Measurements from ENCODE around the gene RAD50. TPM values are rescaled to one million over a fixed set of nuclear protein-coding genes. Genes with fewer than 3 reads are reported as not detected.
"Not testable (repeated sequence)": the region's sequence is repeated elsewhere in the genome, so short reads cannot be mapped to it uniquely, and the experiment has no call there.

RAD50 gene
- total and polyA plus RNA-seq, 8 donors, result 5.9 to 21.1 (median 16.2) TPM

DNA sequence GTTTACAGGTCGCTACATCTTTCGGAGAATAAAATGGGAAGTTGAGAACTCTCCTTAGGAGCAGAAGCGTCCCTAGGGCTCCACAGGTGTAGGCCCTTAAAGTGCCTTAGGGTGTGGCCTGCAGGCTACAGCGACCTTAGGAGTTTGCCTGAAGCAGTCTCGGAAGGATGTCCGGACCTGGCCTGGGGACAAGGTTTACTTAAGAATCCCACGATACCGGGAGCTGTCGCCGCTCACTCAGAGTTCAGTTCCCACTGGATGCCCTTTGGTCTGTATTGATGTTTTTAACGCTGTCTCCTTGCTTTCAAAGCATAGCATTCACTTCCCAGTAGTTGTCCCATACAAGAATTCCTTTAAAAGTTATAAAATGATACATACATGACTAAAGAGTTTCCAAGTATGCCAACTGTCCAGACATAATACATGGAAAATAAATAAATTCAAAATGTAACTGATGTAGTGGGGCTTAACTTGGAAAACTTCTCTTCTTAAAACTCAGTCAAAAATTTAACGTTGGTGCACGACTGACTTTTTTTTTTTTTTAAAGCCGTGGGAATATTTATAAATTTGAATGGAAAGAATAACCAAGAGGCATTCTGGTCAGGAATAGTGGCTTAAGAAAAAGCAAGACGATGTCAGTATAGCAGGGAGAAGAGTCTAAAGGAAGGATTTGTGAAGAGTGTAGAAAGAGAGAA lies 848 bp downstream of the RAD50 start:
- H3K4me1 ChIP-seq, result peaks cover 0 to 15% (median 0%) of the 10 kb centered on the region in 3 donors
- peak in 5 of 6 donors; percentile 13 to 61 (median 32) for DNase-seq
- WGBS, 2 donors, result 4 to 5% methylated on average over 15 of the region's 15 CpGs
- intact Hi-C loops (cut with DNase I), result no loop called here
- no peaks in the 10 kb centered on the region for H3K27me3 ChIP-seq
- TF ChIP-seq, protein P1, sequence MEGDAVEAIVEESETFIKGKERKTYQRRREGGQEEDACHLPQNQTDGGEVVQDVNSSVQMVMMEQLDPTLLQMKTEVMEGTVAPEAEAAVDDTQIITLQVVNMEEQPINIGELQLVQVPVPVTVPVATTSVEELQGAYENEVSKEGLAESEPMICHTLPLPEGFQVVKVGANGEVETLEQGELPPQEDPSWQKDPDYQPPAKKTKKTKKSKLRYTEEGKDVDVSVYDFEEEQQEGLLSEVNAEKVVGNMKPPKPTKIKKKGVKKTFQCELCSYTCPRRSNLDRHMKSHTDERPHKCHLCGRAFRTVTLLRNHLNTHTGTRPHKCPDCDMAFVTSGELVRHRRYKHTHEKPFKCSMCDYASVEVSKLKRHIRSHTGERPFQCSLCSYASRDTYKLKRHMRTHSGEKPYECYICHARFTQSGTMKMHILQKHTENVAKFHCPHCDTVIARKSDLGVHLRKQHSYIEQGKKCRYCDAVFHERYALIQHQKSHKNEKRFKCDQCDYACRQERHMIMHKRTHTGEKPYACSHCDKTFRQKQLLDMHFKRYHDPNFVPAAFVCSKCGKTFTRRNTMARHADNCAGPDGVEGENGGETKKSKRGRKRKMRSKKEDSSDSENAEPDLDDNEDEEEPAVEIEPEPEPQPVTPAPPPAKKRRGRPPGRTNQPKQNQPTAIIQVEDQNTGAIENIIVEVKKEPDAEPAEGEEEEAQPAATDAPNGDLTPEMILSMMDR (IDR thresholded peaks at IDR 0.05), result no peak
- H3K27ac ChIP-seq, result peak overlapping the region in 3 of 4 donors; percentile 74 to 82 (median 78)
- ATAC-seq, result peak; percentile 65 to 82 (median 72)
- H3K36me3 ChIP-seq, result no peaks in the 10 kb centered on the region
- H3K9me3 ChIP-seq, result no peaks in the 10 kb centered on the region
- FAIRE-seq, result no peak
- H3K4me3 ChIP-seq, result peak overlapping the region; percentile 44 to 88 (median 74)

DNA sequence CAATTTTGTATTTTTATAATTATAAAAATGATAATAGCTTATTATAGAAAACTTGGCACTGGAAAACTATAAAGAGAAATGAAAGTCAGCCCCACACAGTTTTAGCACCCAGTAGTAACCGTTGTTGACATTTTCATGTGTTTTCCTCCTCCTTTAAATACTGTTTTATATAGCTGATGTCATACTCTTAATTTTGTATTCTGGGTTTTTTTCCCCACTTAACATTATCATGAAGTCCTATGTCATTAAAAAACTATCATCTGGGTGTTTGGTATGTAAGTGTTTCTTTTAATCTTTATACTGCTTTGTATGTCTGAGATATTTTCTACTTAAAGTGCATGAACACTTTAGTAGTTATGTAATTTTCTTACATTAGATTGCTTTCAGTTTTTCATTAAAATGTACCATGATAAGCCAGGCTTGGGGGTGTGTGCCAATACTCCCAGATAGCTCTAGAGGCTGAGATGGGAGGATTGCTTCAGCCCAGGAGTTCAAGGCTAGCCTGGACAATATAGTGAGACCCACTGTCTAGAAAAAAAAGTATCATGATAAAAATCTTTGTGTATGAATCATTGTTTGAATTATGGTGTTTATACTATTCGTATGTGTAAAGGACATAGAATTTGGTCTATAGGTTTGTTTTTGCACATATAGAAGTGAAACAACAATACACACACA lies 2.7 kb downstream of the RAD50 start:
- intact Hi-C loops (cut with DNase I), result no loop called here
- H3K9me3 ChIP-seq, result no peaks in the 10 kb centered on the region
- 88 to 90% methylated on average over 2 of the region's 2 CpGs for WGBS, 2 donors
- H3K4me3 ChIP-seq, result no peak overlapping the region
- DNase-seq (no peak), ATAC-seq (no peak), FAIRE-seq (no peak)
- H3K27me3 ChIP-seq, result no peaks in the 10 kb centered on the region
- peaks cover 0 to 15% (median 0%) of the 10 kb centered on the region in 3 donors for H3K4me1 ChIP-seq
- TF ChIP-seq, protein P1 (IDR thresholded peaks at IDR 0.05), result no peak
- H3K36me3 ChIP-seq, result peaks cover 0 to 11% (median 0%) of the 10 kb centered on the region in 3 donors
- no peak overlapping the region for H3K27ac ChIP-seq

DNA sequence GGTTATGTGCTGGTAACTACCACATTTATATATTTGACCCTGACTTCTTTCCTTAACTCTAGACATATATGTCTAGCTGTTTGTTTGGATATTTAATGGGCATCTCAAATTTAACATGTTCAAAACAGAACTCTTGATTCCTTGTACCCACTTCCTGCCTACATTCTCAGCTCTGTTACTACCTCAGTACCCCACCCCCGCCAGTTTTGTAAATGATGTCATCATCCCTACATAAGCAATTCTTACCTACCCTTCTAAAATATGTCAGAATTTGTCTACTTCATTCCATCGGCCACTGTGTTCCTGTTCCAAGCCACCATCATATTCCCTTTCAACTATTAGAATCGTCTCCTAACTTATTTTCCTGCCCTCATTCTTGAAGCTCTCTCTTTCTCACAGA lies 4.8 kb downstream of the RAD50 start:
- no peaks in the 10 kb centered on the region for H3K9me3 ChIP-seq
- 96 to 99% methylated on average over 3 of the region's 3 CpGs for WGBS, 2 donors
- intact Hi-C loops (cut with DNase I), result no loop called here
- H3K4me1 ChIP-seq, result peaks cover 0 to 15% (median 0%) of the 10 kb centered on the region in 3 donors
- H3K27me3 ChIP-seq, result no peaks in the 10 kb centered on the region
- peaks cover 0 to 21% (median 0%) of the 10 kb centered on the region in 3 donors for H3K36me3 ChIP-seq
- DNase-seq, result no peak
- TF ChIP-seq, protein P1 (IDR thresholded peaks at IDR 0.05), result no peak
- no peak overlapping the region for H3K4me3 ChIP-seq
- no peak for FAIRE-seq
- no peak overlapping the region for H3K27ac ChIP-seq
- ATAC-seq, result no peak

DNA sequence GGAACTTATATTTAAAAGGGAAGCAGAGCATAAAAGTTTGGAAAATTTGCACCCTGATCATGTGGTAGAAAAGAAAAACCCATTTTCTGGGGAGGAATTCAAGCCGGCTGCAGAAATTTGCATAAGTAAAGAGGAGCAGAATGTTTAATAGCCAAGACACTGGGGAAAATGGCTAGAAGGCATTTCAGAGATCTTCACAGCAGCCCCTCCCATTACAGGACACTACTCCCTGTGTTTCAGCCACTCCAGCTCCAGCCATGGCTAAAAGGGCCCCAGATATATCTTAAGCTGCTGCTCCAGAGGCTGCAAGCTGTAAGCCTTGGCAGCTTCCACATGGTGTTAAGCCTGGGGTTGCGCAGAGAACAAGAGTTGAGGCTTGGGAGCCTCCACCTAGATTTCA lies 7.8 kb downstream of the RAD50 start:
- H3K27ac ChIP-seq; FAIRE-seq; intact Hi-C loops (cut with DNase I); DNase-seq; ATAC-seq; H3K4me3 ChIP-seq; H3K9me3 ChIP-seq; H3K27me3 ChIP-seq; H3K4me1 ChIP-seq: not testable (repeated sequence)
- WGBS, 2 donors, result 99 to 100% methylated on average over 2 of the region's 2 CpGs
- peaks cover 0 to 21% (median 0%) of the 10 kb centered on the region in 3 donors for H3K36me3 ChIP-seq

DNA sequence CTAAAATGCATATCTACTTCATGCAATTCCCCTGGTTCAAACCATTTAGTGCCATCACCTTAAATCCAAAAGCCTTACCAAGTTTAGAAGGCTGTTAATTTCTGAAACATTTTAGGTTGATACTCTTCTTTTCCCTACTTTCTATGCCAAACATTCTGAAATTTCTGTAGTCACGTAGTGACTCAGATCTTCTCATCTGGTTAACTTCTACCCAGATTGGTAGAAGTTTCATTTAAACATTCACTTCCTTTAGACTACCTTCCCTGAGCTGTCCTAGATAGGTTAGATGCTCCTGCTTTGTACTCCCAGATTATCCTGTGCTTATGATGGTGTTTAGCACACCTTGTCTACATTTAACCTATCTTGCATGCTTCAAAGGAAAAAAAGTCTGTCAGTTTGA lies 9.9 kb downstream of the RAD50 start:
- WGBS, 2 donors, result 92 to 97% methylated on average over 1 of the region's 1 CpG
- peaks cover 0 to 21% (median 0%) of the 10 kb centered on the region in 3 donors for H3K36me3 ChIP-seq

More for the DNA sequence above, 9.9 kb downstream of the RAD50 start:
- TF ChIP-seq, protein P1 (IDR thresholded peaks at IDR 0.05), result no peak
- no peak for ATAC-seq
- H3K4me1 ChIP-seq, result no peaks in the 10 kb centered on the region
- no peak for FAIRE-seq
- H3K27ac ChIP-seq, result no peak overlapping the region
- intact Hi-C loops (cut with DNase I), result no loop called here
- no peaks in the 10 kb centered on the region for H3K9me3 ChIP-seq
- no peak for DNase-seq
- H3K27me3 ChIP-seq, result no peaks in the 10 kb centered on the region
- H3K4me3 ChIP-seq, result no peak overlapping the region
